GM10266 (cell line): ENCODE data around the gene IL17C.

ENCODE experiments used
- DNase-seq: peaks from one replicate; pipeline ENCODE4 v3.0.0; 2012; ENCODE audit errors: extremely low spot score
- TF ChIP-seq, protein P1 (sequence below): IDR thresholded peaks from 2 replicates; pipeline ENCODE4 v1.5.1; 2012; ENCODE audit warnings: mild to moderate bottlenecking, low read depth; ENCODE audit not compliant: control insufficient read depth, insufficient read depth; ENCODE audit errors: missing control alignments

IL17C gene

DNA sequence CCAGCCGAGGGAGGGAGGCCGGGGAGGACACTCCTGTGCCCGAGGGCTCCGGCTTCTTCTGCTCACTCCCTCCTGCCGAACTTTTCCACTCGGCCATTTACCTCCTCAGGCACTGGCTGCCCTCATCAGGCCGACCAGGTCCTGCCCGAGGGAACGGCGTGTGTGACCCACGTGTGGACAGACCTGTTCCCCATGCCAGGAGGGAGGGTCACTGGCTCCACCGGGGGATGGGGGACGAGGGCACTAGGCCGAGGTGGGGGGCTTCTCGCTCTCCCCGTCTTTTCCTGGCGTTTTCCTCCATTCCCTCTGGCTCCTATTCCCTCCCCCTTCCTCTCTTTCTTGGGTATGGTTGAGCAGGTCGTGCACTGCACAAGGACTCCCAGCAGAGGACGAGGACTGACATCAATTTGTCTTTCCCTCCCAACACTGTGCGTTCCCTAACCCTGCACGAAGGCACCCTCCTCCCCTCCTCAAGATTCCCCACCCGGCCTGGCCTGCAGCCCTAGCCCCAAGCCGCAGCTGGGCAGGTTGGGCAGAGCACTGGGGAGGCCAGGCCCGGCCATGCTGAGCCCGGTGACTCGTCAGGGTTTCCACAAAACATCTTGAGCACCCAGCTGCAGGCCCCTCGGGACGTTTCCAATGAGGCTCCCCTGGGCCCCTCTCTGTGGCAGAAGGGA, 3.2 kb upstream of the IL17C start:
- TF ChIP-seq, protein P1, sequence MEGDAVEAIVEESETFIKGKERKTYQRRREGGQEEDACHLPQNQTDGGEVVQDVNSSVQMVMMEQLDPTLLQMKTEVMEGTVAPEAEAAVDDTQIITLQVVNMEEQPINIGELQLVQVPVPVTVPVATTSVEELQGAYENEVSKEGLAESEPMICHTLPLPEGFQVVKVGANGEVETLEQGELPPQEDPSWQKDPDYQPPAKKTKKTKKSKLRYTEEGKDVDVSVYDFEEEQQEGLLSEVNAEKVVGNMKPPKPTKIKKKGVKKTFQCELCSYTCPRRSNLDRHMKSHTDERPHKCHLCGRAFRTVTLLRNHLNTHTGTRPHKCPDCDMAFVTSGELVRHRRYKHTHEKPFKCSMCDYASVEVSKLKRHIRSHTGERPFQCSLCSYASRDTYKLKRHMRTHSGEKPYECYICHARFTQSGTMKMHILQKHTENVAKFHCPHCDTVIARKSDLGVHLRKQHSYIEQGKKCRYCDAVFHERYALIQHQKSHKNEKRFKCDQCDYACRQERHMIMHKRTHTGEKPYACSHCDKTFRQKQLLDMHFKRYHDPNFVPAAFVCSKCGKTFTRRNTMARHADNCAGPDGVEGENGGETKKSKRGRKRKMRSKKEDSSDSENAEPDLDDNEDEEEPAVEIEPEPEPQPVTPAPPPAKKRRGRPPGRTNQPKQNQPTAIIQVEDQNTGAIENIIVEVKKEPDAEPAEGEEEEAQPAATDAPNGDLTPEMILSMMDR: peak; percentile 13
- no peak for DNase-seq

DNA sequence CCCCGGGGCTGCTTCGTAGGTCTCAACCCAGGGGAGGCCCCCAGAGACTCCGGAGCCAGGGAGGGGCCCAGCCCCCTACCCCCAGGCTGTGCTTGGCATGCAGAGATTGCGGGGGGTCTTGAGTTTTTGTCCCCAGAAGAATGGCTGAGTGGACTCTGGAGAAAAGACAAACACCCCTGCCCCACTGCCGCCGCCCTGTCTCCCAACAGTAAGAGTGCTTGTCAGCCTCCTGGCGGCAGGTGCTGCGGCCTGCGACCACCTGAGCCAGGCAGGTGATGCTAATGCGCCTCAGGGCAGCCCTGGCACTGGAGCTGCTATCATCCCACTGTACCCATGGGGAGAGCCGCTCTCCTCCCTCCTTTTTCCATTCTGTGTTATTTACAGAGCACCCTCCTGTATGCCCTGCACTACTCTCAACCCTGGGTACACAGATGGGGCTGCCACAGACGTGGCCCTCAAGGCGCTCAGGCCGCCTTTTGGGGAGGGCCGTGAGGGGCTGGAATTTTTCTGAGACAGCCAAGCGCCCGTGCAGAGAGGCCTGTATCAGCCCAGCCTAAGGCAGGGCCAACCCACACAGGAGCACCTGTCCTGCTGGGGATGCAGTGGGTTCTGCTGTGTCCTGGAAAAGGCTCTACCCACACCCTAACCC, 2.6 kb upstream of the IL17C start:
- TF ChIP-seq, protein P1: no peak

DNA sequence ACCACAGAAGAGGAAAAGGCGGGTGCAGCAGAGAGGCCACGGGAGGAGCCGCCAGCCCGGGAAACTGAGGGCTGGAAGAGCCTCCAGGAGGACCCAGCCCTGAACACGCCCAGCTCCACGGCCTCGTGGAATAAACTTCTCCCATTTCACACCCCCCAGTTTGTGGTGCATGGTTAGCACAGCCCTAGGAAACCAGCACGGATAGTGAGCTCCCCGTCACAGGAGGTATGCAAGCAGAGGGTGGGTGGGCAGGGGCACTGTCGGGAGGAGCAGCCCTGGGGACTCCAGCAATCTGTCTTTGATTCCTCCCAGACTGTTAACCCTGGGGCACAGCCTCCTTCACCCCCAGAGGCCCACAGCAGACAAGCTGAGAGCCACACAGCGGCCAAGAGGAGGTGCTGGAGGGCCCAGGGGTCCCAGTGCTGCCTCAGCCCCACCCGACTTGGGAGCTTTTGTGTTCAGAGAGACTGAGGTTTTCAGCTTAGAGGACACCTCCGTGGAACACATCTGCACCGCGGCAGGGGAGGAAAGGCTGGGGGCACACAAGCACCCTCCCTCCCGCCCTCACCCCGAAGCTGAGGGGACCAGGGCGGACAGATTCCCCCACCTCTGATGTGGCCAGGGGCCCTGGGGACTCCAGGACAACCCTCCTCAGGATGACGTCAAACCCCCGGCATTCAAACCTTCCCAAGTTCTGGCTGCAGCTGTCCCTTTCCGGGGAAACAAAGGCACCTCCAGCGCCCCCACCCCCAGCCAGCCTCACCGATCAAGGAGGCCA, 1.7 kb upstream of the IL17C start:
- TF ChIP-seq, protein P1: no peak
- DNase-seq: no peak

More for the DNA sequence above, 2.6 kb upstream of the IL17C start:
- no peak for DNase-seq

DNA sequence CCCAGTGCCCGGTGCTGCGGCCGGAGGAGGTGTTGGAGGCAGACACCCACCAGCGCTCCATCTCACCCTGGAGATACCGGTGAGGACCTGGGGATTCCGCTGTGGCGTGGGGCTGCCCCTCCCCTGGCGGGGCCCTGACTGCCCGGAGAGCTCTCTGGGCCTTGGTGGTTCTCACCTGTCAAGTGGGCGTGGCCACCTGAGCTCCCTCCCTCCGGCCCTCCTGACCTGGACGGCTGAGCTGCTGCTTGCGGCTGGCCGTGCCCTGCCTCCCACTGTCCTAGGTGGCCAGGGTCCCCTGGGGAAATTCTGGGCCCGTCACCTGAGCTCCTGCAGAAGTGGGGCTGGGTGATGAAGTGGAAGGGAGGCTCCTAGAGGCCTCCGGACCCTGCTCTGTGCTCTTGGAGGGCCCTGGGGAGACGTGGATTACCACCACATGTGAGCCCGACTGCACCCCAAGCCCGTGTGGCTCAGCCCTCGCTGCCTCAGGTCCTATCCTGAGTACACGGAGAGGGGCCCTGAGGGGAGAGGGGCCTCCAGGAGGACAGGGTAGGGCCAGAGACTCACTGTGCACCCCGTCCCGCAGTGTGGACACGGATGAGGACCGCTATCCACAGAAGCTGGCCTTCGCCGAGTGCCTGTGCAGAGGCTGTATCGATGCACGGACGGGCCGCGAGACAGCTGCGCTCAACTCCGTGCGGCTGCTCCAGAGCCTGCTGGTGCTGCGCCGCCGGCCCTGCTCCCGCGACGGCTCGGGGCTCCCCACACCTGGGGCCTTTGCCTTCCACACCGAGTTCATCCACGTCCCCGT, 1.1 kb downstream of the IL17C start:
- DNase-seq: no peak
- TF ChIP-seq, protein P1: no peak

DNA sequence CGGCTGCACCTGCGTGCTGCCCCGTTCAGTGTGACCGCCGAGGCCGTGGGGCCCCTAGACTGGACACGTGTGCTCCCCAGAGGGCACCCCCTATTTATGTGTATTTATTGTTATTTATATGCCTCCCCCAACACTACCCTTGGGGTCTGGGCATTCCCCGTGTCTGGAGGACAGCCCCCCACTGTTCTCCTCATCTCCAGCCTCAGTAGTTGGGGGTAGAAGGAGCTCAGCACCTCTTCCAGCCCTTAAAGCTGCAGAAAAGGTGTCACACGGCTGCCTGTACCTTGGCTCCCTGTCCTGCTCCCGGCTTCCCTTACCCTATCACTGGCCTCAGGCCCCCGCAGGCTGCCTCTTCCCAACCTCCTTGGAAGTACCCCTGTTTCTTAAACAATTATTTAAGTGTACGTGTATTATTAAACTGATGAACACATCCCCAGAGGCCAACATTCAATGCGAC, 1.7 kb downstream of the IL17C start:
- DNase-seq: no peak
- TF ChIP-seq, protein P1: no peak

DNA sequence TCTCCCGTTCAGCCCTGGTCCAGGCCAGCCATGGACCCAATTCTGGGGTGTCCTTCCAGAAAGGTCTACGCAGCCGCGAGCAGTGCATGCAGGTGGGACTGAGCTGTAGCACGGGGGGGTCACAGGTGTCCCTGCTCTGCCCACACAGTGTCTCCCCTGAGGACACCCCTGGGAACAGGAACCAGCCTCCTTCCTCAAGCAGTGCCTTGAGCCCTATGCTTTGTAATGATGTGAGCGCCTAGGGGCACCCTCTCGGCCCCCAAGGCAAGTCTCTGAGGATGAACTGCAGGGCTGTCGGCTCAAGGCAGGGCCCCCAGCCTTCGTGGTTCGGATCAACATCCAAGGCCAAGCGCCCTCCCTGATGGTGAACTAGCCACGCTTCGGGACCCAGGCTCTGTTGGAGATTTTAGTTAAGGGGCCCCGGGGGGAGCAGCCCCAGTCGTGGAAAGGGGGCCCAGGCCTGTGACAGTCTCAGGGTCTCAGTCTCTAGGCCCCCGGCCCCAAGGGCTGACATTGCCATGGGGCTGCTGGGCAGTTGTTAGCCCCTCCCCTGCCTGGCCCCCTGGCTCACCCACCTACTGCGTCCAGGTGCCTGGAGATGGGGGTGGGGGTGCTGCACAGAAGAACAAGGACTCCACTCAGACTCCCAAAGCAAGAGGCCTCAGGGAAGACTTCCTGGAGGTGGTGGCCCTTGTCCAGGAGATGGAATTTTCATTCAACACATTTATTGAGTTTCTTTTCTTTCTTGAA, 2.3 kb downstream of the IL17C start:
- DNase-seq: no peak
- TF ChIP-seq, protein P1: no peak
